Measurements from ENCODE around the gene CRYL1. TPM values are rescaled to one million over a fixed set of nuclear protein-coding genes. Genes with fewer than 3 reads are reported as not detected.

CRYL1 gene
- total RNA-seq, 1 experiment from 2014 or later = 2.9 TPM

DNA sequence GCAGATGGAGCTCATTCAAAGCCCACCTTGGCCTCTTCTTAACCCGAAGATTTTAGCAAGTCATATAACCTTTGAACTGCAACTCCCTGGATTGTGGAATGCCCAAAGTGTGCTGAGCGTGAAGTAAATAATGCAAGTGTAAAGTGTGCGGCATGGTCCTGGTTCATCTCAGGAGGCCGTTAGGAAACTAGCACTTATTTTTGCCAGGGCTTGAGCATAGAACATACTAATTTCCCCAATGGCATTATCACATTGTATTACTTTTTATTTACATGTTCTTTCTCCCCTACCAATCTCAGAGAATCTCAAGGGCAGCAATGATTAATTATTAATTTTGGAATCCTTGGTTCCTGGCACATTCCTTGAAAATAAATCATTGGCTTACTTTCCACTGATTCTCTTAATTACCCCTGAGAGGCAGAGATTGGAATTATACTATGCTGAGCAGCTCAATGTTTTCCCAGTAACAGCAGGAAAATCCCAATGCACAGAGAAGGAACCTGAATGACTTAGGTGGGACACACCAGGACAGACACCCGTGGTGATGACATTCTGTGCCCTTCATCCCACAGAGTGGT lies 164.7 kb downstream of the CRYL1 start:
- peaks cover 60% of the 10 kb centered on the region for H3K27me3 Mint-ChIP-seq (ENCODE audit: low read depth)
- DNase-seq (ENCODE audit: low spot score) (no peak), ATAC-seq (no peak)
- peaks cover 6% of the 10 kb centered on the region for H3K4me1 Mint-ChIP-seq
- H3K36me3 Mint-ChIP-seq = no peaks in the 10 kb centered on the region
- no peak overlapping the region for H3K4me3 Mint-ChIP-seq
- TF ChIP-seq MYBL2 (CRISPR knock-in tag; IDR thresholded peaks at IDR 0.05) = no peak
- TF ChIP-seq, protein P1, sequence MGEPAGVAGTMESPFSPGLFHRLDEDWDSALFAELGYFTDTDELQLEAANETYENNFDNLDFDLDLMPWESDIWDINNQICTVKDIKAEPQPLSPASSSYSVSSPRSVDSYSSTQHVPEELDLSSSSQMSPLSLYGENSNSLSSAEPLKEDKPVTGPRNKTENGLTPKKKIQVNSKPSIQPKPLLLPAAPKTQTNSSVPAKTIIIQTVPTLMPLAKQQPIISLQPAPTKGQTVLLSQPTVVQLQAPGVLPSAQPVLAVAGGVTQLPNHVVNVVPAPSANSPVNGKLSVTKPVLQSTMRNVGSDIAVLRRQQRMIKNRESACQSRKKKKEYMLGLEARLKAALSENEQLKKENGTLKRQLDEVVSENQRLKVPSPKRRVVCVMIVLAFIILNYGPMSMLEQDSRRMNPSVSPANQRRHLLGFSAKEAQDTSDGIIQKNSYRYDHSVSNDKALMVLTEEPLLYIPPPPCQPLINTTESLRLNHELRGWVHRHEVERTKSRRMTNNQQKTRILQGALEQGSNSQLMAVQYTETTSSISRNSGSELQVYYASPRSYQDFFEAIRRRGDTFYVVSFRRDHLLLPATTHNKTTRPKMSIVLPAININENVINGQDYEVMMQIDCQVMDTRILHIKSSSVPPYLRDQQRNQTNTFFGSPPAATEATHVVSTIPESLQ (CRISPR knock-in tag; IDR thresholded peaks at IDR 0.05) = no peak
- TF ChIP-seq SMAD4 (CRISPR knock-in tag; IDR thresholded peaks at IDR 0.05) = no peak
- no peak for TF ChIP-seq CBFB (CRISPR knock-in tag; IDR thresholded peaks at IDR 0.05; ENCODE audit: low read depth)
- TF ChIP-seq ZNF138 (CRISPR knock-in tag; conservative IDR thresholded peaks at IDR 0.05) = no peak
- TF ChIP-seq, protein P2, sequence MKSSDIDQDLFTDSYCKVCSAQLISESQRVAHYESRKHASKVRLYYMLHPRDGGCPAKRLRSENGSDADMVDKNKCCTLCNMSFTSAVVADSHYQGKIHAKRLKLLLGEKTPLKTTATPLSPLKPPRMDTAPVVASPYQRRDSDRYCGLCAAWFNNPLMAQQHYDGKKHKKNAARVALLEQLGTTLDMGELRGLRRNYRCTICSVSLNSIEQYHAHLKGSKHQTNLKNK (CRISPR knock-in tag; IDR thresholded peaks at IDR 0.05) = no peak
- H3K27ac Mint-ChIP-seq = no peak overlapping the region
- POLR2A ChIA-PET = no interaction called here
- no peaks in the 10 kb centered on the region for H3K9me3 Mint-ChIP-seq
- CTCF ChIA-PET = interaction anchor here (1.2 kb wide), 1 partner anchor 164 kb away, joined by 6 read pairs; no protein-coding TSS in a partner anchor

DNA sequence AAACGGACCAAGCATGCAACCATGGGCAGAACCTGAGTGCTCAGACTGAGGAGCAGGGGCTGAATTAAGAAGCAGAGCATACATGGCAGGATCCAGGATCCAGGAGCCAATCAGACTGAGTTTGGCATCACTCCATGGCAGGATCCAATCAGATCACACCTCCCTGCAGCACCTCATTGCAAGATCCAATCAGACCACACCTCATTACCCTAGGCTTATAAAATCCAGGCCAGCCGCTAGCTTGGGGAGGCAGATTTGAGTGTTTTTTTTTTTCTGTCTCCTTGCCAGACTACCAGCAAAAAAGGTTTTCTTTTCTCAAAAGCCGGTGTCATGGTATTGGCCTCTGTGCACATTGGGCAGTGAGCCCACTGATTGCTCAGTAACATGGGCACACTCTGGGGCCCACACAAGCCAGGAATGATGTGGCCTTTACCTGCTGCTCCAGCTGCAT lies 165.6 kb downstream of the CRYL1 start:
- Mint-ChIP-seq H3K36me3 (no peaks in the 10 kb centered on the region), H3K9me3 (no peaks in the 10 kb centered on the region), H3K27ac (no peak overlapping the region)

More for the DNA sequence above, 165.6 kb downstream of the CRYL1 start:
- no peak for ATAC-seq
- CTCF ChIA-PET = no interaction called here
- DNase-seq (ENCODE audit: low spot score) = no peak
- peaks cover 60% of the 10 kb centered on the region for H3K27me3 Mint-ChIP-seq (ENCODE audit: low read depth)
- POLR2A ChIA-PET = no interaction called here
- H3K4me3 Mint-ChIP-seq = no peak overlapping the region
- TF ChIP-seq SMAD3 (CRISPR knock-in tag; IDR thresholded peaks at IDR 0.05; ENCODE audit: borderline replicate concordance) (no peak), HMGA2 (CRISPR knock-in tag; IDR thresholded peaks at IDR 0.05) (no peak), EMX1 (CRISPR knock-in tag; IDR thresholded peaks at IDR 0.05) (no peak), NR3C1 (CRISPR knock-in tag; conservative IDR thresholded peaks at IDR 0.05; ENCODE audit: low read depth) (no peak), ZNF423 (CRISPR knock-in tag; IDR thresholded peaks at IDR 0.05) (no peak), ATF1 (CRISPR knock-in tag; IDR thresholded peaks at IDR 0.05) (no peak), KAT7 (CRISPR knock-in tag; IDR thresholded peaks at IDR 0.05; ENCODE audit: borderline replicate concordance) (no peak), NR2C2 (CRISPR knock-in tag; IDR thresholded peaks at IDR 0.05) (no peak), GABPB1 (CRISPR knock-in tag; IDR thresholded peaks at IDR 0.05) (no peak), ZNF232 (CRISPR knock-in tag; IDR thresholded peaks at IDR 0.05) (no peak), ZNF671 (CRISPR knock-in tag; IDR thresholded peaks at IDR 0.05) (no peak), ZBTB21 (CRISPR knock-in tag; IDR thresholded peaks at IDR 0.05; ENCODE audit: borderline replicate concordance) (no peak)
- TF ChIP-seq, protein P3, sequence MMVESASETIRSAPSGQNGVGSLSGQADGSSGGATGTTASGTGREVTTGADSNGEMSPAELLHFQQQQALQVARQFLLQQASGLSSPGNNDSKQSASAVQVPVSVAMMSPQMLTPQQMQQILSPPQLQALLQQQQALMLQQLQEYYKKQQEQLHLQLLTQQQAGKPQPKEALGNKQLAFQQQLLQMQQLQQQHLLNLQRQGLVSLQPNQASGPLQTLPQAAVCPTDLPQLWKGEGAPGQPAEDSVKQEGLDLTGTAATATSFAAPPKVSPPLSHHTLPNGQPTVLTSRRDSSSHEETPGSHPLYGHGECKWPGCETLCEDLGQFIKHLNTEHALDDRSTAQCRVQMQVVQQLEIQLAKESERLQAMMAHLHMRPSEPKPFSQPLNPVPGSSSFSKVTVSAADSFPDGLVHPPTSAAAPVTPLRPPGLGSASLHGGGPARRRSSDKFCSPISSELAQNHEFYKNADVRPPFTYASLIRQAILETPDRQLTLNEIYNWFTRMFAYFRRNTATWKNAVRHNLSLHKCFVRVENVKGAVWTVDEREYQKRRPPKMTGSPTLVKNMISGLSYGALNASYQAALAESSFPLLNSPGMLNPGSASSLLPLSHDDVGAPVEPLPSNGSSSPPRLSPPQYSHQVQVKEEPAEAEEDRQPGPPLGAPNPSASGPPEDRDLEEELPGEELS (CRISPR knock-in tag; IDR thresholded peaks at IDR 0.05) = no peak
- TF ChIP-seq, protein P4, sequence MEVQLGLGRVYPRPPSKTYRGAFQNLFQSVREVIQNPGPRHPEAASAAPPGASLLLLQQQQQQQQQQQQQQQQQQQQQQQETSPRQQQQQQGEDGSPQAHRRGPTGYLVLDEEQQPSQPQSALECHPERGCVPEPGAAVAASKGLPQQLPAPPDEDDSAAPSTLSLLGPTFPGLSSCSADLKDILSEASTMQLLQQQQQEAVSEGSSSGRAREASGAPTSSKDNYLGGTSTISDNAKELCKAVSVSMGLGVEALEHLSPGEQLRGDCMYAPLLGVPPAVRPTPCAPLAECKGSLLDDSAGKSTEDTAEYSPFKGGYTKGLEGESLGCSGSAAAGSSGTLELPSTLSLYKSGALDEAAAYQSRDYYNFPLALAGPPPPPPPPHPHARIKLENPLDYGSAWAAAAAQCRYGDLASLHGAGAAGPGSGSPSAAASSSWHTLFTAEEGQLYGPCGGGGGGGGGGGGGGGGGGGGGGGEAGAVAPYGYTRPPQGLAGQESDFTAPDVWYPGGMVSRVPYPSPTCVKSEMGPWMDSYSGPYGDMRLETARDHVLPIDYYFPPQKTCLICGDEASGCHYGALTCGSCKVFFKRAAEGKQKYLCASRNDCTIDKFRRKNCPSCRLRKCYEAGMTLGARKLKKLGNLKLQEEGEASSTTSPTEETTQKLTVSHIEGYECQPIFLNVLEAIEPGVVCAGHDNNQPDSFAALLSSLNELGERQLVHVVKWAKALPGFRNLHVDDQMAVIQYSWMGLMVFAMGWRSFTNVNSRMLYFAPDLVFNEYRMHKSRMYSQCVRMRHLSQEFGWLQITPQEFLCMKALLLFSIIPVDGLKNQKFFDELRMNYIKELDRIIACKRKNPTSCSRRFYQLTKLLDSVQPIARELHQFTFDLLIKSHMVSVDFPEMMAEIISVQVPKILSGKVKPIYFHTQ (CRISPR knock-in tag; IDR thresholded peaks at IDR 0.05) = no peak
- TF ChIP-seq, protein P5, sequence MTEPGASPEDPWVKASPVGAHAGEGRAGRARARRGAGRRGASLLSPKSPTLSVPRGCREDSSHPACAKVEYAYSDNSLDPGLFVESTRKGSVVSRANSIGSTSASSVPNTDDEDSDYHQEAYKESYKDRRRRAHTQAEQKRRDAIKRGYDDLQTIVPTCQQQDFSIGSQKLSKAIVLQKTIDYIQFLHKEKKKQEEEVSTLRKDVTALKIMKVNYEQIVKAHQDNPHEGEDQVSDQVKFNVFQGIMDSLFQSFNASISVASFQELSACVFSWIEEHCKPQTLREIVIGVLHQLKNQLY (CRISPR knock-in tag; IDR thresholded peaks at IDR 0.05) = no peak
- TF ChIP-seq, protein P6, sequence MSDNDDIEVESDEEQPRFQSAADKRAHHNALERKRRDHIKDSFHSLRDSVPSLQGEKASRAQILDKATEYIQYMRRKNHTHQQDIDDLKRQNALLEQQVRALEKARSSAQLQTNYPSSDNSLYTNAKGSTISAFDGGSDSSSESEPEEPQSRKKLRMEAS (CRISPR knock-in tag; IDR thresholded peaks at IDR 0.05) = no peak
- TF ChIP-seq, protein P1 (CRISPR knock-in tag; IDR thresholded peaks at IDR 0.05) = no peak
- TF ChIP-seq, protein P7, sequence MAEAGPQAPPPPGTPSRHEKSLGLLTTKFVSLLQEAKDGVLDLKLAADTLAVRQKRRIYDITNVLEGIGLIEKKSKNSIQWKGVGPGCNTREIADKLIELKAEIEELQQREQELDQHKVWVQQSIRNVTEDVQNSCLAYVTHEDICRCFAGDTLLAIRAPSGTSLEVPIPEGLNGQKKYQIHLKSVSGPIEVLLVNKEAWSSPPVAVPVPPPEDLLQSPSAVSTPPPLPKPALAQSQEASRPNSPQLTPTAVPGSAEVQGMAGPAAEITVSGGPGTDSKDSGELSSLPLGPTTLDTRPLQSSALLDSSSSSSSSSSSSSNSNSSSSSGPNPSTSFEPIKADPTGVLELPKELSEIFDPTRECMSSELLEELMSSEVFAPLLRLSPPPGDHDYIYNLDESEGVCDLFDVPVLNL (CRISPR knock-in tag; IDR thresholded peaks at IDR 0.05; ENCODE audit: borderline replicate concordance, low read depth) = no peak
- peaks cover 6% of the 10 kb centered on the region for H3K4me1 Mint-ChIP-seq

All from WTC11 (cell line).